Osteocyte (in vitro differentiated cells): ENCODE results near the gene TUBGCP6. TPM values are rescaled to one million over a fixed set of nuclear protein-coding genes. Genes with fewer than 3 reads are reported as not detected.

ENCODE experiments used
- DNase-seq: peaks from one replicate; pipeline ENCODE4 v3.0.0; 2021; ENCODE audit warnings: mixed read lengths; ENCODE audit not compliant: unreplicated experiment; ENCODE audit errors: extremely low spot score
- H3K27ac Mint-ChIP-seq: one replicate; pipeline ENCODE4 v1.8.0; 2021; ENCODE audit warnings: mild to moderate bottlenecking, mixed read lengths; ENCODE audit not compliant: unreplicated experiment
- H3K27me3 Mint-ChIP-seq: one replicate; pipeline ENCODE4 v1.8.0; 2021; ENCODE audit warnings: mixed read lengths; ENCODE audit not compliant: unreplicated experiment
- H3K36me3 Mint-ChIP-seq: one replicate; pipeline ENCODE4 v1.8.0; 2021; ENCODE audit warnings: mixed read lengths; ENCODE audit not compliant: unreplicated experiment
- H3K4me1 Mint-ChIP-seq: one replicate; pipeline ENCODE4 v1.8.0; 2021; ENCODE audit warnings: mixed read lengths; ENCODE audit not compliant: unreplicated experiment
- H3K4me3 Mint-ChIP-seq: one replicate; pipeline ENCODE4 v1.8.0; 2021; ENCODE audit warnings: mild to moderate bottlenecking, moderate library complexity, mixed read lengths; ENCODE audit not compliant: unreplicated experiment
- H3K9me3 Mint-ChIP-seq: one replicate; pipeline ENCODE4 v1.8.0; 2021; ENCODE audit warnings: mixed read lengths; ENCODE audit not compliant: unreplicated experiment
- CTCF ChIP-seq: fragments of 200-600 bp; sonication (generic); IDR thresholded peaks from 2 replicates; pipeline ENCODE4 v1.5.0; 2021; ENCODE audit warnings: antibody characterized with exemption, mild to moderate bottlenecking, moderate library complexity
- total RNA-seq: library from RNA; stranded (reverse); gene quantifications from 2 replicates; pipeline ENCODE4 v1.2.1, GENCODE V29; 2021

TUBGCP6 gene
- total RNA-seq, 1 donor from 2014 or later, result 55.7 TPM

- no peak for TF ChIP-seq CTCF
- no peak overlapping the region for H3K27ac Mint-ChIP-seq
- peaks cover 32% of the 10 kb centered on the region for H3K36me3 Mint-ChIP-seq
- no peaks in the 10 kb centered on the region for H3K27me3 Mint-ChIP-seq
- H3K4me1 Mint-ChIP-seq, result no peaks in the 10 kb centered on the region
- H3K9me3 Mint-ChIP-seq, result no peaks in the 10 kb centered on the region
- no peak for DNase-seq
- H3K4me3 Mint-ChIP-seq, result no peak overlapping the region
Measured at GRCh38 chr22:50226063-50226874, 18.6 kb downstream of the TUBGCP6 start.

GRCh38 chr22:50225200-50225969, 19.4 kb downstream of the TUBGCP6 start:
- Mint-ChIP-seq H3K36me3 (peaks cover 33% of the 10 kb centered on the region), H3K9me3 (no peaks in the 10 kb centered on the region), H3K4me3 (no peak overlapping the region), H3K27me3 (no peaks in the 10 kb centered on the region), H3K27ac (no peak overlapping the region), H3K4me1 (no peaks in the 10 kb centered on the region)
- no peak for DNase-seq
- TF ChIP-seq CTCF, result no peak

- no peak for TF ChIP-seq CTCF
- peaks cover 6% of the 10 kb centered on the region for H3K4me1 Mint-ChIP-seq
- H3K9me3 Mint-ChIP-seq, result no peaks in the 10 kb centered on the region
- H3K36me3 Mint-ChIP-seq, result peaks cover 30% of the 10 kb centered on the region
- no peak for DNase-seq
- H3K27ac Mint-ChIP-seq, result no peak overlapping the region
- H3K27me3 Mint-ChIP-seq, result no peaks in the 10 kb centered on the region
- H3K4me3 Mint-ChIP-seq, result no peak overlapping the region
Measured at GRCh38 chr22:50224071-50224470, 20.8 kb downstream of the TUBGCP6 start.

GRCh38 chr22:50222508-50222907, 22.3 kb downstream of the TUBGCP6 start:
- H3K9me3 Mint-ChIP-seq, result no peaks in the 10 kb centered on the region
- DNase-seq, result no peak
- no peak overlapping the region for H3K4me3 Mint-ChIP-seq
- H3K27ac Mint-ChIP-seq, result no peak overlapping the region
- H3K4me1 Mint-ChIP-seq, result peaks cover 6% of the 10 kb centered on the region
- peaks cover 32% of the 10 kb centered on the region for H3K36me3 Mint-ChIP-seq
- TF ChIP-seq CTCF, result no peak
- no peaks in the 10 kb centered on the region for H3K27me3 Mint-ChIP-seq
